HL-60/S4 (cell line): ENCODE measurements around the gene PMCH.
"Not testable (repeated sequence)": the region's sequence is repeated elsewhere in the genome, so short reads cannot be mapped to it uniquely, and the experiment has no call there.

Experiments used
- in situ Hi-C: fragments of 300-500 bp; cut with MboI; formaldehyde crosslinking; loops from 2 replicates; pipeline ENCODE4 v1.14.3; 2022; ENCODE audit warnings: low sequenced_read_pairs

The PMCH gene

DNA sequence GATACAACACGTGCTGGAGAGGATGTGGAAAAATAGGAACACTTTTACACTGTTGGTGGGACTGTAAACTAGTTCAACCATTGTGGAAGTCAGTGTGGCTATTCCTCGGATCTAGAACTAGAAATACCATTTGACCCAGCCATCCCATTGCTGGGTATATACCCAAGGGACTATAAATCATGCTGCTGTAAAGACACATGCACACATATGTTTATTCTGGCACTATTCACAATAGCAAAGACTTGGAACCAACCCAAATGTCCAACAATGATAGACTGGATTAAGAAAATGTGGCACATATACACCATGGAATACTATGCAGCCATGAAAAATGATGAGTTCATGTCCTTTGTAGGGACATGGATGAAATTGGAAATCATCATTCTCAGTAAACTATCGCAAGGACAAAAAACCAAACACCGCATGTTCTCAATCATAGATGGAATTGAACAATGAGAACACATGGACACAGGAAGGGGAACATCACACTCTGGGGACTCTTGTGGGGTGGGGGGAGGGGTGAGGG, 50.5 kb downstream of the PMCH start:
- in situ Hi-C loops = not testable (repeated sequence)
